GM18870 (cell line): ENCODE data around the gene GIMAP7.

Source experiments
- ATAC-seq: cut with Tn5 transposase; IDR thresholded peaks from one replicate; pipeline ENCODE4 v1.9.1; 2021; ENCODE audit warnings: moderate library complexity; ENCODE audit not compliant: unreplicated experiment

GIMAP7 gene

GRCh38 chr7:150569245-150569955 lies 54.7 kb downstream of the GIMAP7 start:
- ATAC-seq = no peak
